Kasumi-1 (cell line): ENCODE data around the gene GLS.
A peak's percentile ranks its signal among the peaks of the same experiment; 100 is the strongest.
"Not testable (repeated sequence)": the region's sequence is repeated elsewhere in the genome, so short reads cannot be mapped to it uniquely, and the experiment has no call there.

Experiments used
- DNase-seq, 2 experiments: peaks; one replicate each; lab custom pipeline; 2025; lab: John Stamatoyannopoulos, UW

GLS gene

DNA sequence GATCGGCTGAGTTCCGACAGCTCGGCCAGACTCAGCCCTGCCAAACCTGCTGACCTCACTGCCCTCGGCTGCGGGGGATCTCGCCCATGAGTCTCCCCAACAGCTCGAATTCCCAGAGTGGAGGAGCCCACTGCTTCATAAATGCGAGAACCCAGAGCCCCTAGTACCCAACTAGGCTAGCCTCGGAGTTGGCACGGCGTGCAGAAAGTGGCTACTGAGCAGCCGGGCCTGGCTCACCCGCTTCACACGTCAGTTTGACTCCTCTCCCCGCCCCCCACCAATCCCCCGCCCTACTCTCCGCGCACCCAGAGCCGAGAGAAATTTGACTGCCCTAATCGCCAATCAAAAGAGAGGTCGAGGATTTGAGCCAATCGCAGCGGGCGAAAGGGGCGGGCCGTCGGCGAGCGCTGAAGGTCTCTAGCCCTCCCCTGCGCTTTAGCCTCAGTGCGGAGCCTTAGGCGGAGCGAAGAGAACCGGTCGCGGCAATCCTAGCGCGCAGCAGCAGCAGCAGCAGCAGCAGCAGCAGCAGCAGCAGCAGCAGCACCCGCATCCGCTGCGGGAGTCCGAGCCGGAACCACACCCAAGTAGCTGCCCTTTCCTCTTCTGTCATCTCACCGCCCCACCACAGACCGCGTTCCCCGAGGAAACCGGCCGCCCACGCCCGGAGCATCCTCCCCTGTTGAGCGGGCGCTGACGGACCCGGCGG is at the start of gene GLS:
TSS of gene GLS (plus strand) at position 444 of the 706 bp plus-strand sequence. CDS start 264 bp downstream, outside the sequence.
- peak; percentile 99 for DNase-seq

DNA sequence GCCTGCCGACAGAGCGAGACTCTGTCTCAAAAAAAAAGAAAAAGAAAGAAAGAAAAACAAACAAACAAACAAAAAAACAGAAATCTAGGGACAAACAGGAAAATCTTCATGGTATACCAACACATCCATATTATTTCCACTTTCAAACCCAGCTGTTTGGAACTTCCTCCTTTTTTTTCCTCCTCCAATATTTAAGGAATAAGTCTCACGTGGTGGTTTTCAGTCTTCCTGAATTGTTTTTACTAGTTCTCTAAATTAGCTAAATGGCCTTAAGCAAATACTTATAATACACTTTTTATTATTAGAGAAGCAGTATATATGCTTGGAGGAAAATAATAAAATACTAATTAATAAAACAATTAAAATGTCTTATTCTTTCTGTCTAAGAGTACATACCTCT is 48.7 kb upstream of the GLS start:
- DNase-seq = no peak

DNA sequence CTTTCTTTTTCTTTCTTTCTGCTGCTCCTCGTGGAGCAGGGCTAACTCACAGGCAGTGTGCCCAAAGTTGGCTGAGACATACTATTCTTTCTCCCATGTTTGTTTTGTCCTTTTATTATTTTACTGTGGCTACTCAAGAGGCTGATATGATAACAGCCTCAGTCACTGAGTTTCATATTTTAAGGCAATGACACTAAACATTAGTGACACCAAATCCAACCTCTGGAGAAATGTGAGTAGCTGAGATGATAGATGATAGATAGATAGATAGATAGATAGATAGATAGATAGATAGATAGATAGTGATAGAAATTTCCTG is 45.8 kb upstream of the GLS start:
- no peak for DNase-seq

DNA sequence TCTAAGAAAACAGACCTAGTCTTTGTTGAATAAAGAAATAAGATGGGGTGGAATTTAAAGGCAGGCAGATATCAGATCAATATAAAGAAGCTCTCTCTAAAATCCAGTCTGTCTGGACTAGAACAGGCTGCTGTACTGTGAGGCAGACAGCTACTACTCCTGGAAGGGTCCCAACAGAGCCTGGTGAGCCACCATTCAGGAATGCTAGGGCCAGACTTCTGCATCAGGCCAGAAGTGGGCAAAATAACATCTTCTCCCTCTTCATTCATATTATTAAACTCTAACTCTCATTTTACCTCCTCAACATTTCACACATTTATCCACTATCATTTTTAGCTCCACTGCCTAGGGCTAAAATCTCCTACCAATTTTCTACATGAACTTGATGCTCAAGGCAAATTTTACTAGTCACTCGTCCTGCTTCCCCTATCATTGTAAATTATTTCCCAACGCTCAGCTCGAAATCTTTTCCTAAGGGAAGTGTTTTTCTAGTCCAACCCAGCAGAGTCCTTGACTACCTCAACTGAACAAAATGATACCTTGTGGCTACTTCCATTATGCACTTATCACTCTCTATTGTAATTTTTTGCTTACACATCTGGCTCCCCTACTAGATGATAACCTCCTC is 45.2 kb upstream of the GLS start:
- no peak for DNase-seq

DNA sequence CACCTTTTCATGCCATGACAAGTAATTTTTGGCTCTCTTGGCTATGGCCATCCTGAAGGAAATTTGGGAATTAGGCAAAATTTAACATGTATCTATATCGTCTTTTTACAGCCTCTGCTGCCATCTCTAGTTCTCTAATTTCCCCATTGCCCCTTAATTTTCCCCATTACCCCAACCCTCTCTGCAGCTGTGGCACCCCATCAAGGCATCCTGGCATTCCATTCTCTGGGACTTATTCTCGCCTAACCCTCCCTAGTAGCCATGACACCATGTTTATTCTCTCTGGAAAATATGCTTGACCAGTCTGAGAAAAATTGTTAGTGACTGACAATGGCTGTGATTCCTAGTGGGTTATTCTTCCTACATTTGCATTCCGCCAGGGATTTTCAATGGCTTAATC is 43.9 kb upstream of the GLS start:
- DNase-seq = no peak

DNA sequence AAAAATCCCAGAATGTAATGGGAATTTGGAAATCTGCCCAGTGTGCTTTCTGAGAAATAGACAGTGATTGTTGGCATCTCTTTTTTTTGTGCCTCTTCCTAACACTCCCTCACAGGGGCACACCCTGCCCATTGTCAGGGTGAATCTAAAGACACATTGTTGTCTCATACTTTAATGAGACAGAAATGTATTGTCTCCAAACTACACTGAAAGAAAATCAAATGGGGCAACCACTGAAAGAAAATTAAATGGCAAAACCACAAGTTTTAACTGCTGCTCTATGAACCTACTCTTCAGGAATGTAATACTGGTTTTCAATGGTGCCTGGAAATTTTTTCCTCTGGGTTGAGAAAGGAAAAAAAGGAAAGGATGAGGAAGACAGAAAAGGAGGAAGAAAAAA is 43.2 kb upstream of the GLS start:
- DNase-seq = no peak

DNA sequence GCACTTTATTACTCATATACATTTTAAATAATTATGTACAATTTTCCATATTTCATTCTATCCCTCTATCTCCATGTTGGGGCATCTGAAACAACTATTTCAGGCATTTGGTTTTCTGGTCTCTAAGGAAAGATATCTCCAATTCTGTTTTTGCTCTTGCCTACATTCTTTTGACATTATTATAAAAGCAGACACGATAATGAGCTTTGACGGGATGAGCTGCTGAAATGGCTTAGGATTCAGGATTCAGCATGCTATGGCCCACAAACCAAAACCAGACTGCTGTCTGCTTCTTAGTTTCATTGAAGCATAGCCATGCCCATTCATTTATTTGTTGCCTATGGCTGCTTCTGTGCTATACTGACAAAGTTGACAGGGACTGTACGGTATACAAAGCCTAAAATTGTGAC is 42.7 kb upstream of the GLS start:
- DNase-seq = no peak

DNA sequence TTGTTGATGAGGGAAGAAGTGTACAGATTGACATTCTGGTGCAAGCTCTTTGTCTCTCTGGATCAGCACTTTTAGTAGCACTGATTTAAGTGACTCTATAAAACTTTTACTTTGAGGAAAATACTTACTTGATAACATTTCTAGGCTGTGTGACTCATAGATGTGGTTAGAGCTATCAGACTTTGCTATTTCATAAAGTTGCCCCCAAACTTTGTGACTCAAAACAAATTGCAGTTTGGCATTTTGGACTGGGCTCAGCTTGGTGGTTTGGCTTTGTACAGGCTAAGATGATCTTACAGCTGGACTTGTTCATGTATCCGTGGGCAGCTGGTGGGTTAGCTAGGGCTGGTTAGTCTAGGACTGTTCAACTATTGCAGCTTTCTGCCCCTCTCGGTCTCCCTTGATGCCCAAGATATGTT is 42.1 kb upstream of the GLS start:
- DNase-seq = no peak

DNA sequence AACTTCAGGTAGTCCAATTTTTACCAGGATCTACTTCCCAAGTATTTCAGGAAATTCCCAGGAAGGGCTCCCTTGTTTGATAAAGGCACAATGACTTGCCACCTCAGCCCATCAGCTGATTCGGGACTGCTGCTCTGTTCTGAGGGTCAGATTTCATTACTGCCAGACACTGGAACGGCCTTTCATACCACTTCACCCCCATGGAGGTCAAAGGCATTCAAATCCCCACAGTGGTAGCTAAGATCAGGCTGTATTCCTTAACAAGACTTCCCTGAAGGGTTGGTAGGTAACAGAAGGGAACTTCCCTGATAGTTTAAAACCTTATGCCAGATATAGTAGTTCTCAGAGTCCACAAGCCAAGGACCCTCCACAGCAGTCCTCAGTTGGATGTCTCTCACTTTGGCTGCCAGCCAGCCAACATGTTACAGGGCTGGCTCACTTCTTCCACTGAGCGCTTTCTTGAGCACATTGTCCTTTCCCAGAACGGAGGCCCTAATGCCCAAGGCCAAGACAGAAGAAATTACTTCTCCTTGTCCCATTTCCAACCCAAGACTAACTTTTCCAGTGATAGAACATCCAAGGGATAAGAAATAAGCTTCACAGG is 40.0 kb upstream of the GLS start:
- DNase-seq = no peak

DNA sequence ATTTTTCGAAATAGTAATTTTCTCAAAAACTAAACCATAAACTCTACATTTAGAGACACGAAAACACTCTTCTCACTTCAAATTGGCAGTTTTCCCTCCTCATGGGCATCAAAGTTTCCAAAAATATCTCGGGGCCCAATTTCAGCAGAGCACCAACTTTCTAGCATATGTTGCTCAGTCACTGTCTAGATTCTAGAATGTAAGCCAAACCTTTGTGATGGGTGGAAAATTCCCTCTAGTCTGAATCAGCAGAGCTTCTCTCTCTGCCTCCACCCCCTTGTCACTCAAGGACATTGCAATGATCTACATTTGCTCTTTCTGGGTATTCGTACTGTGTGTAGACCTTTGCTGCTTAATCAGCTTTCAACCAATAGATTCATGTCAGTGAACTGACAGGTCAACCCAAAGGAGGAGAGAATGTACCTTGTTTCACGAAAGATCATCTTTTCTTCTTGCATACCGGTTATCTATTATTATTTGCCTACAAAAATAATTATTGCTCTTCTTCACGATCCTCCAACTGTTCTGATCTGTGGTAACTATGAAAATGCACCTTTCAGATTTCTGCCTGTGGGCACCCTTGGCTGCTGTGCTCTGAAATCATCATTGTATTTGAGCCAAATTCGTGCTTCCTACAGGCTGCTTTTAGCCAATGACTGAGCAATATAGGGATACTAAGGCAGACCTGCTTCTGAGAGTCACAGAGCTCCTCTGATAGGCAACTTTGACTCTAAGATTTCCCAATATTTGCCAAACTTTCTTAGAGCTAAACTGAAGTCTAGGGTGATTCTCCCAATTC is 38.7 kb upstream of the GLS start:
- no peak for DNase-seq

DNA sequence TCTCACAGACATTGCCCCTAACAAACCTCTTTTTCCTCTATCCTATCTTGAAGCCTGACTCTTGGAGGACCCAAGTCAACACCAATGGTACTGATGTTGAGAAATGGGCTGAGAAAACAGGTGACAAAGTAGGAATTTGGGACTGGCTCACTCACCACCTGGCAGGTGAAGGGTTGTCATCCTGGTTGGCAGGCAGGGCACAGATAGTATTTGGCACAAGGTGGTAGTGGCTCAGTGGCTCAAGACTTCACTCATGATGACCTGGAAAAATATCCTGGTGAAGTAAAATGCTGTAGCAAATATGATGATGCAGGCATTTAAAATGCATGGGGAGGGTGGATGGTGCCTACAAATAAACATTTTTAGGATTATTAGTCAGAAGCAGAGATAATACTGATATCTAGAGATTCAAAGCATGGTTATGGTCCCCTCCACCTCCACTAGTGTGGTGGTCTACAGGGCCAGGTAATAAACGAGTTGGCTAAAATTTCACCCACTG is 38.0 kb upstream of the GLS start:
- no peak for DNase-seq

DNA sequence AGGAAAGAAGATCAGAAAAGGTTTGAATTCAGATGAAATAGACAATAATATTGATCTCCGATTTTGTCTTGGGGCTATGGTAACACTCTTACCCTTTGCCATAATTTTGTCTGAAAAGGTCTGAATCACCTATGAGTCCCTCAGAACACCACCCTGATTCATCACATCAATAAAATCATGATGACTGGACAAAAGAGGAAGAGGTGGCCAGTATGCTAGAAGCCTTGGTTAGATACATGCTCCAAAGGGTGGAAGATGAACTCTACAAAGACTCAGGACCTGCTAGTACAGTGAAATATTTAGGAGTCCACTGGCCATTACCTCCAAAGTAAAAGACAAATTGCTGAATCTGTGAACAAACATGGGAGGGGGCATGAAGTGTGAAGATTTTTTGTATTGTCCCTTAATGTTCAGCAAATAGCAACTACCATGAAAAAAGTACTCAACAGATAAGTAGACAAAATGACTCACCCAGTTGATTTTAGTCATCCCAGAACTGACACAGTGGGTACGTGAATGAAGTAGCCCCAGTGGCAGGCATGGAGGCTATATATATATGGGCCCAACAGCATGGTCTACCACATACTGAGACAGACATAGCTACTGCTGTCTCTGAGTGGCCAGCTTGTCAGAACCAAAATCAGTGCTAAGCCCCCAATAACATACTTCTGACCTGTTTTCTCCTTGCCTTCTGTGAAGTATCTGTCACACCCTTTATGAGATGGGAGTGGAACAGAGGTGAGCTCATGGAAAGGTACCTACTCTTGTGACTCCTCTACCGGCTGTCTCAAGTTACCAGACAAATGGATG is 36.5 kb upstream of the GLS start:
- no peak for DNase-seq

DNA sequence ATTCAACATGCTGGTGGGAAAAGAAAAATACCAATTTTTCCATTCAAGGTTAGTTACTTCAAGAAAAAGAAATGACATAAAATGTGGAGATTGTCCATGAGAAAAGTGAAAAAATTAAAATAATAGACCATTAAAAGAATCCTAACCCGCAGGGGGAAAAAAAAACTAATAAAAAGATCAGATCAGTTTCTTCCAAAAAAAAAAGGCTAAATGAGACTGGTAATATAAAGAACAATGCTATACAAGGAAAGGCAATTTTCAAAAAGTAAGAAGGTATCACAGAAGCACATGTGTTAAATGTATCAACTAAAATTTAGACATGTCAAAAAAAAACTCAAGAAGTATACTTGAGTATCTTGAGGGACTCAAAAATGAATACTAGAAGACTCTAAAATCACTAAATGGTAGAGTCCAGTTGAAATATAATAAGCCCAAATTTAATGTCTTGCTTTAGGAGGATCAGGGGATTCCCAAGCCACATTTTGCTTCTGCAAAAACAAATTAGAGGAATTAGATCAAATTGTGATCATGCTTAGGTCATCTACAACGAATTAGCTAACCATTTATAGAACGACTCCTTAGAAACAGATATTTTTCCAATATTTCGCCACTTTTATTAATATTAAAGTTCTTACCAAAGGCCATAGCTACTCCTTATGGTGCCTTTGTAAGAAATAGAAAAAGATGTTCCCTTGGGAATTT is 35.8 kb upstream of the GLS start:
- DNase-seq = no peak

DNA sequence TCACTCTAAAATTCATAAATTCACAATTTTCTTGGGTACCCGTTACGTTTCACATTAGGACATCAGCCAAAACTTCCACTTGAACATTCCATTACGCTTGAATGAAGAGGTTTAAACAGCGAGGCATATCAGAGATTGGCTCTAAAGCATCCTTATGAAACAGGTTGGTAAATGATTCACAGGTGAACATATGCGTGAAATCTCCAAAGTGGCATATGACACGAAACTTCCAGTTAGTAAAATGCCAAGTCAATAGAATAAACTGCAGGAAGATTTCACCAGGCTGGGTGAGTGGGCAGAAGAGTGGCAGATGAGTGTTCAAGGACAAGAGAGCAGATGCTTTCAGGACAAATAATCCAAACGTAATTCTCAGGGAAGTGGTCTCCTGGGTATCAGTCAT is 33.9 kb upstream of the GLS start:
- no peak for DNase-seq

DNA sequence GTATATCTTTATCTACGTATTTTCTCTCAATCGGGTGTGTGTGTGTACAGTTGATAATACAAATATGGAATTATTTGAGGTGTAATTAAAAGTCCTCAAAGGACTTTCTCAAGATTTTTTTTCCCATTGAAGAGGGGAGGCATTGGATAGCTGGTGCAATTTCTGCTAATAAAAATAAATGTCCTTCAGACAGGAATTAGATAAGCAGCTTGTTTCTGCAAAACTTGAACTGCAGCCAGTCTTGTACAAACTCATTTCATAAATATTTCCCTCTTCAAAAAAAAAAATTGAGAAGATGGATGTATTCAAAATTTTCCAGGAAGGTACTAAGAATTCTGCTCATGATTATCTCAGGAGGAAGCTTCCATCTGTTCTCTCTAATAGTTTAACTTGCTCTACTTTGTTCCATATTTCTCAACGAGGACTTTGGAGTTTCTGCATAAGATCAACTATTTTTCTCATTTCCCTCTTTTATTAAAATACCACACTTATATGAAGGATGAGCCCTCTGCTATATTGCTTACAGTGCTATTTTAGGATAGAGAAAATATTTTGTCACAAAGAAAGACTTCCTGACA is 33.0 kb upstream of the GLS start:
- peak in 1 of 2 experiments; percentile 15 for DNase-seq

DNA sequence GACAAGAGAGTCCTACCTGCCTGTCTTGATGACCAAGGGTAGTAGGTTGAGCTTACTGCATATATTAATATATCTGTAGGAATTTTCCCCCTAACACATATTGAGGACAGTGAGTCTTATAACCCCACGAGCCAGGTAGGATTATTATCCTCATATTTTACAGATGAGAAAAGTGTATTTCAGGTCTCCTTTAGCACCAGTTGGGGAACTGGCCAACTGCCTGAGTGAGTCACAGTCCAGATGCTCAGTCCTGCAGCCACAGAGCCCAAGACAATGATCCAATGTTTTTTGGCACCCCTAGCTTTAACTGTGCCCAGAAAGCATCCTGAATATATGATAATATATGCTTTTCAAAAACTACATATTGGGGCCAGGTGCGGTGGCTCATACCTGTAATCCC is 30.8 kb upstream of the GLS start:
- no peak for DNase-seq

DNA sequence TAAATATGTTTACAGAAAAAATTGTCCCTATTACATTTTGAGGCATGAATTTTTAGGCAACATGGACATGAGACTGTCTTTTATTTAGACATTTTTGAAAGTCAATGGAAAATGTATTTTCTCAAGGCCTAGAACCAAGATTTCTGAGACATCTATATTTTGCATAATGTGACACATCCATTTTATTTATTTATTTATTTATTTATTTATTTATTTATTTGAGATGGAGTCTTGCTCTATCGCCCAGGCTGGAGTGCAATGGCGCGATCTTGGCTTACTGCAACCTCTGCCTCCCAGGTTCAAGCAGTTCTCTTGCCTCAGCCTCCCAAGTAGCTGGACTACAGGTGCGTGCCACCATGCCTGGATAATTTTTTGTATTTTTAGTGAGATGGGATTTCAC is 27.6 kb upstream of the GLS start:
- not testable (repeated sequence) for DNase-seq

DNA sequence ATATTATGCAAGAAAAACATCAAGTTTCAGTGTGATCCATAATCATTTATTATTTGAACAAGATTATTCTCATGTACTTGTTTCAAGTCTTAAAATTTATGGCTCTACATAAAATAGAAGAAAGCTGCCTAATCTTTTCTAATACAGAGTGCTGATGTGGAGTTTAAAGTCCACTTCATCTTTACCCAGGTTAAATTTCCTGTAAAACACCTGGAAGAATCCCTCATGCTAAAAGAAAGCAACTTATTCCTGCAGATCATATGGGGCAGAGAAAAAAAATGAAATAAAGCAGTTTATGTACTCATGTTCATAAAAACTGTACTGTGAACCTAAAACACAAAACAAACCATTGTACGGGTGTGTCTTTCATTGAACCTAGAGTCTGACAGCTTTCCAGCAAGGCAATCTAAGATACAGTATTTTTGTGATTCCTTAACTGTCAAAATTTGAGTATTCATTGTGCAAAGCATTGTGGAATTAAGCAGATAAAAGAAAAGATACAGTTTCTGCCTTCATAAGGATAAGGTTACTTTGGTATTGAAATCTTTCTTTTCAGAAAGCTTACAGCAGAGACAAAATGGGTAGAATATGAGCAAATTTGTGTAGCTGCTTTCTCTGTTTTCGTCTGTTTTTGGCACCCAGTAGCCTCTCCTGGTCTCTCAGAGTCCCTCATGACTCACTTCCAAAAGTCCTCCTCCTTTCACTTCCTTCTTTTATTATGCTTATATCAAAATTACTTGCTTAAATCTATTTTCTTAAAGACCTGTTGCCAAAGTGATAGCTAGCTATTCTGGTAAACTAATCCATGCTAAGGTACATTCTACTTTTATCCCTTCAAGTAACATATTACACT is 26.9 kb upstream of the GLS start:
- DNase-seq = peak; percentile 28 to 36

DNA sequence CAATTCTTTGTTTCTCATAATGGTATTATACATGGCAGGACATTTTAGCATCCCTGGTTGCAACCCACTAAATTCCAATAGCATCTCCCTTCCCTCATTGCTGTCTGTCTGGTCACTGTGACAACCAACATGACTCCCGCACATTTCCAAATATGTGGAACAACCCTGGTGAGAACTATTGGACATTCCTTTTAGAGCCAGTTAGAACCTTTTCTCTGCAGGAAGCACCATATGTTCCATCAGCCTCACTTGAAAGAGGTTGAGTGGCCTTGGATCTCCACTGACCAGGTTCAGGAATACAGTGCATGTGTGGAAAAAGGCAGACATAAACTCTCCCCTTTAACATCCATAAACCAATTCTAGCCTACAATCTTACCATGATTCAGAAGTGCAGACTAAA is 25.9 kb upstream of the GLS start:
- no peak for DNase-seq

DNA sequence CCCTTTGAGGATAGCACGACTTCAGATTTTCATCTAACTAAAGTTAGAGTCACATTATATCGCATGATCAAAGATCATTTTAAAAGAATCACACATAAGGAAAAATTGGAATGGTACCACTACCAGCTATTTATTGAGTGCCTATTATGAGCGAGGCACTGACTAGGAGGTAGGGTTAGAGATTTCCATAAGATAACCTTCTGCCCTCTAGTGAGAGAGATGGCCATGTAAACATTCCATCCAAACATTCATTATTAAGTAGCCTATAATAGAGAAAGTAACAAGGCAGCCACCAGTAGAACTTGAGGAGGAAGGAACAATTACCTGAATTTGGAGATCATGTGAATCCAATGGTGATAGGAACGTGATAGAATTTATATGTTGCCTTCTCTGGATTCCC is 25.4 kb upstream of the GLS start:
- DNase-seq = no peak
